SK-N-SH treated with all-trans-retinoic acid at 6 μM for 48 hours (cell line): ENCODE results near the gene HSPA12A.

Experiments used
- ATAC-seq: fragments of 200-7000 bp; cut with Tn5 transposase; 3 replicates; pipeline ENCODE4 v1.9.1; 2020; ENCODE audit warnings: mild to moderate bottlenecking, moderate library complexity
- ARNTL ChIP-seq: fragments of 450-650 bp; formaldehyde crosslinking; IDR thresholded peaks from 2 replicates; pipeline ENCODE4 v1.5.0; 2020; ENCODE audit warnings: low read depth, mild to moderate bottlenecking, moderate library complexity, borderline replicate concordance
- BACH2 ChIP-seq: fragments of 250-450 bp; sonication (Bioruptor Pico); IDR thresholded peaks from 2 replicates; pipeline ENCODE4 v1.9.0; 2021; ENCODE audit warnings: mild to moderate bottlenecking, borderline replicate concordance
- CSDC2 ChIP-seq: fragments of 250-450 bp; sonication (Bioruptor Pico); IDR thresholded peaks from 2 replicates; pipeline ENCODE4 v1.5.0; 2020; ENCODE audit warnings: mild to moderate bottlenecking, moderate library complexity
- CSRNP3 ChIP-seq: fragments of 250-450 bp; sonication (Bioruptor Pico); IDR thresholded peaks from 2 replicates; pipeline ENCODE4 v1.5.1; 2021; ENCODE audit warnings: mild to moderate bottlenecking, moderate library complexity
- ESRRG ChIP-seq: fragments of 250-450 bp; sonication (Bioruptor Pico); IDR thresholded peaks from 2 replicates; pipeline ENCODE4 v1.6.1; 2021; ENCODE audit warnings: mild to moderate bottlenecking
- GLIS3 ChIP-seq: fragments of 250-450 bp; sonication (Bioruptor Pico); IDR thresholded peaks from 2 replicates; pipeline ENCODE4 v1.5.0; 2020; ENCODE audit warnings: mild to moderate bottlenecking, moderate library complexity
- ISL1 ChIP-seq: fragments of 250-450 bp; sonication (Bioruptor Pico); IDR thresholded peaks from 2 replicates; pipeline ENCODE4 v2.1.2; 2022; ENCODE audit warnings: mild to moderate bottlenecking, moderate library complexity
- OSR1 ChIP-seq: fragments of 250-450 bp; sonication (Bioruptor Pico); IDR thresholded peaks from 2 replicates; pipeline ENCODE4 v1.8.0; 2022; ENCODE audit warnings: moderate library complexity, mild to moderate bottlenecking, inconsistent platforms
- PATZ1 ChIP-seq: fragments of 250-450 bp; sonication (Bioruptor Pico); IDR thresholded peaks from 2 replicates; pipeline ENCODE4 v1.8.0; 2020; ENCODE audit warnings: mild to moderate bottlenecking, moderate library complexity, borderline replicate concordance
- POU6F1 ChIP-seq: fragments of 250-450 bp; sonication (Bioruptor Pico); IDR thresholded peaks from 2 replicates; pipeline ENCODE4 v1.8.0; 2021; ENCODE audit warnings: low read depth, mild to moderate bottlenecking, moderate library complexity, borderline replicate concordance
- PPARA ChIP-seq: fragments of 250-450 bp; sonication (Bioruptor Pico); IDR thresholded peaks from 2 replicates; pipeline ENCODE4 v1.5.0; 2020; ENCODE audit warnings: mild to moderate bottlenecking, borderline replicate concordance
- RARB ChIP-seq: fragments of 250-450 bp; sonication (Bioruptor Pico); IDR thresholded peaks from 2 replicates; pipeline ENCODE4 v1.8.0; 2021; ENCODE audit warnings: mild to moderate bottlenecking, moderate library complexity
- SNAI2 ChIP-seq: fragments of 250-450 bp; sonication (Bioruptor Pico); IDR thresholded peaks from 2 replicates; pipeline ENCODE4 v1.5.0; 2020; ENCODE audit warnings: mild to moderate bottlenecking, moderate library complexity
- TCF4 ChIP-seq: fragments of 250-450 bp; sonication (Bioruptor Pico); IDR thresholded peaks from 2 replicates; pipeline ENCODE4 v1.8.0; 2021; ENCODE audit warnings: mild to moderate bottlenecking, moderate library complexity, borderline replicate concordance
- TOX ChIP-seq: fragments of 250-450 bp; sonication (Bioruptor Pico); IDR thresholded peaks from 2 replicates; pipeline ENCODE4 v1.8.0; 2021; ENCODE audit warnings: mild to moderate bottlenecking, moderate library complexity, borderline replicate concordance
- TSHZ2 ChIP-seq: fragments of 250-450 bp; sonication (Bioruptor Pico); IDR thresholded peaks from 2 replicates; pipeline ENCODE4 v1.5.0; 2020; ENCODE audit warnings: mild to moderate bottlenecking, moderate library complexity
- ZC3H10 ChIP-seq: fragments of 250-450 bp; sonication (Bioruptor Pico); IDR thresholded peaks from 2 replicates; pipeline ENCODE4 v1.5.1; 2021; ENCODE audit warnings: mild to moderate bottlenecking, moderate library complexity
- ZFP3 ChIP-seq: fragments of 250-450 bp; sonication (Bioruptor Pico); IDR thresholded peaks from 2 replicates; pipeline ENCODE4 v1.5.0; 2020; ENCODE audit warnings: mild to moderate bottlenecking, moderate library complexity
- ZFP30 ChIP-seq: fragments of 450-650 bp; formaldehyde crosslinking; IDR thresholded peaks from 2 replicates; pipeline ENCODE4 v1.5.0; 2022; ENCODE audit warnings: mild to moderate bottlenecking, moderate library complexity
- ZNF565 ChIP-seq: fragments of 450-650 bp; formaldehyde crosslinking; conservative IDR thresholded peaks from 2 replicates; pipeline ENCODE4 v1.5.0; 2020; ENCODE audit warnings: low read depth, mild to moderate bottlenecking, moderate library complexity
- ZNF70 ChIP-seq: fragments of 450-650 bp; formaldehyde crosslinking; IDR thresholded peaks from 2 replicates; pipeline ENCODE4 v1.5.0; 2020; ENCODE audit warnings: mild to moderate bottlenecking, moderate library complexity
- ZNF8 ChIP-seq: fragments of 450-650 bp; formaldehyde crosslinking; IDR thresholded peaks from 2 replicates; pipeline ENCODE4 v1.5.0; 2020; ENCODE audit warnings: mild to moderate bottlenecking, moderate library complexity

Gene HSPA12A

GRCh38 chr10:116763440-116763839 is 21.1 kb upstream of the HSPA12A start:
- no peak for ATAC-seq
- TF ChIP-seq OSR1 (CRISPR knock-in tag) (no peak), SNAI2 (no peak), POU6F1 (no peak), ARNTL (no peak), GLIS3 (CRISPR knock-in tag) (no peak), CSDC2 (CRISPR knock-in tag) (no peak), ESRRG (no peak), RARB (no peak), CSRNP3 (CRISPR knock-in tag) (no peak)

GRCh38 chr10:116761883-116762282 is 19.5 kb upstream of the HSPA12A start:
- no peak for ATAC-seq
- TF ChIP-seq GLIS3 (CRISPR knock-in tag): no peak
- TF ChIP-seq RARB: no peak
- no peak for TF ChIP-seq TCF4
- TF ChIP-seq PPARA (CRISPR knock-in tag): no peak
- no peak for TF ChIP-seq CSDC2 (CRISPR knock-in tag)
- no peak for TF ChIP-seq ZNF8 (CRISPR knock-in tag)
- no peak for TF ChIP-seq BACH2 (CRISPR knock-in tag)
- no peak for TF ChIP-seq ZFP30 (CRISPR knock-in tag)
- TF ChIP-seq, all 23 proteins: peak for 0

- TF ChIP-seq POU6F1 (no peak), OSR1 (CRISPR knock-in tag) (no peak), PATZ1 (CRISPR knock-in tag) (no peak), ZFP3 (CRISPR knock-in tag) (no peak), ESRRG (no peak), CSDC2 (CRISPR knock-in tag) (no peak), ZNF565 (CRISPR knock-in tag) (no peak), ZC3H10 (CRISPR knock-in tag) (no peak), RARB (no peak), TSHZ2 (CRISPR knock-in tag) (no peak), ZNF8 (CRISPR knock-in tag) (no peak), BACH2 (CRISPR knock-in tag) (no peak)
- no peak for ATAC-seq
Observed at GRCh38 chr10:116760919-116761318, 18.6 kb upstream of the HSPA12A start.

GRCh38 chr10:116757246-116757645 is 14.9 kb upstream of the HSPA12A start:
- ATAC-seq: no peak
- TF ChIP-seq CSDC2 (CRISPR knock-in tag) (no peak), ZNF70 (CRISPR knock-in tag) (no peak), TSHZ2 (CRISPR knock-in tag) (no peak), TOX (CRISPR knock-in tag) (no peak), ISL1 (CRISPR knock-in tag) (no peak), ZC3H10 (CRISPR knock-in tag) (no peak), CSRNP3 (CRISPR knock-in tag) (no peak)
